GM10266 (cell line): ENCODE results near the gene NTN1.

ENCODE experiments used
- DNase-seq: peaks from one replicate; pipeline ENCODE4 v3.0.0; 2012; ENCODE audit errors: extremely low spot score
- CTCF ChIP-seq: IDR thresholded peaks from 2 replicates; pipeline ENCODE4 v1.5.1; 2012; ENCODE audit warnings: mild to moderate bottlenecking, low read depth; ENCODE audit not compliant: control insufficient read depth, insufficient read depth; ENCODE audit errors: missing control alignments

NTN1 gene

GRCh38 chr17:9044772-9045463 lies 23.6 kb downstream of the NTN1 start:
- DNase-seq = no peak
- TF ChIP-seq CTCF = no peak

GRCh38 chr17:9050801-9051401 lies 29.6 kb downstream of the NTN1 start:
- DNase-seq = no peak
- TF ChIP-seq CTCF = no peak

- no peak for DNase-seq
Measured at GRCh38 chr17:9051561-9051960, 30.3 kb downstream of the NTN1 start.

GRCh38 chr17:9052921-9053320 lies 31.6 kb downstream of the NTN1 start:
- no peak for TF ChIP-seq CTCF
- no peak for DNase-seq

More at GRCh38 chr17:9051561-9051960, 30.3 kb downstream of the NTN1 start:
- TF ChIP-seq CTCF = no peak

- DNase-seq = no peak
- TF ChIP-seq CTCF = no peak
Measured at GRCh38 chr17:9053406-9053805, 32.1 kb downstream of the NTN1 start.

- no peak for DNase-seq
- no peak for TF ChIP-seq CTCF
Measured at GRCh38 chr17:9054126-9054975, 33.0 kb downstream of the NTN1 start.

GRCh38 chr17:9055281-9055680 lies 34.0 kb downstream of the NTN1 start:
- TF ChIP-seq CTCF = no peak
- DNase-seq = no peak
